NCI-H446 (cell line): Measurements from ENCODE around the gene SLC22A1.
A peak's percentile ranks its signal among the peaks of the same experiment; 100 is the strongest.
"Not testable (repeated sequence)": the region's sequence is repeated elsewhere in the genome, so short reads cannot be mapped to it uniquely, and the experiment has no call there.

Experiments used
- DNase-seq, 2 experiments: peaks; one replicate each; lab custom pipeline; 2025; lab: John Stamatoyannopoulos, UW

Gene SLC22A1

DNA sequence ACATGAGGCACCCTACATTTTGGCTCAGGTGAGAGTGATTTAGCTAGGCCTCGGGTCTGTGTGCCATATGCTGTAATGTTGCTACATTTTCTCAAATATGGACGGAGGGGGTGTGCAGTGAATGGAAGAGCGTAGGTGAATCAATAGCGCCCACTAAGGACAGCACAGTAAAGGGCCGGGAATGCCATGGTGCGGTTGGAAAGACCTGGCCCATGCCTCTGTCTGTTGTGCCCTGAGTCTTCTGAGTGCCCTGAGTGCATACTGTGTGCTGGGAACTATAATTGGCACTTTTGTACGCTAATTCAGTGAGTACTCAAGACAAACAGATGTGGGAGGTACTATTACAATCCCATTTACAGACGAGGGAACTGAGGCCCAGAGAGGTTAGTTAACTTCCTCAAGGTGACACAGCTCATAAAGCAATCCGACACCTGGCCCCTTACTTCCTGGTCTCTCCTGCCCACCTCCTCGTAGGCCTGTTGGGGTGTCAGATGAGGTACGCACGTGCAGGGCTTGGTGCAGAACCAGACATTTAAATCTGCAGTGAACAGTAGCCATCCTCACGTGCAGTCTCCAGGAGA lies 17.3 kb downstream of the SLC22A1 start:
- DNase-seq, result no peak

DNA sequence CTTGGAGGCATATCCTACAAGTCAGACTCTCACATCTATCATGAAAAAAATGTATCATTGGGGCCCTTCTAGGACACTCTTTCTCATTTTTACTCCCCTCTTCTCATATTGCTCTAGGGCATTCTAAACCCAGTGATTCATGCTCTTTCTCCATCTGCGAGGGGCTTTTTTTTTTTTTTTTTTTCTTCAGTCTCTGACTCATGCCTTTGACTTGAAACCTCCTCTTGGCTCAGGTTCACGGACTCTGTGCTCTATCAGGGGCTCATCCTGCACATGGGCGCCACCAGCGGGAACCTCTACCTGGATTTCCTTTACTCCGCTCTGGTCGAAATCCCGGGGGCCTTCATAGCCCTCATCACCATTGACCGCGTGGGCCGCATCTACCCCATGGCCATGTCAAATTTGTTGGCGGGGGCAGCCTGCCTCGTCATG lies 17.8 kb downstream of the SLC22A1 start:
- DNase-seq, result peak in 1 of 2 experiments; percentile 52

DNA sequence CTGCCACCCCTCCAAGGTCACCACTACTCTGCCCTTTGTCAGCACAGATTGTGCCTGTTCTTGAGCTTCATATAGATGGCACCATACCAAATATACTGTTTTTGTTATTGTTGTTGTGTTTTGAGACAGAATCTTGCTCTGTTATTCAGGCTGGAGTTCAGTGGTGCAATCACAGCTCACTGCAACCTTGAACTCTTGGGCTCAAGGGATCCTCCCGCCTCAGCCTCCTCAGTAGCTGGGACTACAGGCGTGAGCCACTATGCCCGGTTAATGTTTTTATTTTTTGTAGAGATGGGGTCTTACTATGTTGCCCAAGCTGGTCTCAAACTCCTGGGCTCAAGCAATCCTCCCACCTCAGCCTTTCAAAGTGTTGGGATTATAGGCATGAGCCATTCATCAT lies 18.9 kb downstream of the SLC22A1 start:
- not testable (repeated sequence) for DNase-seq

DNA sequence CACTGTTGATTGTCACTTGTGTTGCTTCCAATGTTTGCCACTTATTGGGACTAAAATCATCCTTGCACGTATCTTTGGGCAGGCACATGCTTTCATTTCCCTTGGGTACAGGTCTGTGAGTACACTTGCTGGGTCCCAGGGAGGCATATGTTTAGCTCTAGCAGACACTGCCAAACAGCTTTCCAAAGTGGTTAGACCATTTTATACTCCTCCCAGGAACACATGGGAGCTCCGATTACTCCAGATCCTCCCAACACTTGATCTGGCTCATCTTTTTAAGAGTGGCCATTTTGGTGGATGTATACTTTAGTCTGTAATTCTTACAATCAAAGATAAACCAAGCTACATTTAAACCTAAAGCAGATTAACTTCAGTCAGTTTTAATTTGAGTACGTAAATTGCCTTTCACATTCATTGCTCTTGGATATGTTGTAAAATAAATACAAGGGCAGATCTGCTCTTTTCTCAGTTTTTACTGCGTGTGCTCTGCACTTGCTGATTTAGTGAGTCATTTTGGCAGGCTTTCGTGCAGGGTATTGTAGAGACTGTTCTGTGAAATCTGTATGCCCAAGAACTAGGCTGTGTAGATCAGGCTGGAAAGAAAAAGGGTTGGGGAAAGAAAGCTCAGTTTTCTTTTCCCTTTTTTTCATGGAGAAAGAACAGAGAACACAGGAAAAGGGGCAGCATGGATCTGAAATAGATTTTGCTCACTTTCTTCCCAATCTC lies 19.5 kb downstream of the SLC22A1 start:
- peak in 1 of 2 experiments; percentile 29 for DNase-seq

DNA sequence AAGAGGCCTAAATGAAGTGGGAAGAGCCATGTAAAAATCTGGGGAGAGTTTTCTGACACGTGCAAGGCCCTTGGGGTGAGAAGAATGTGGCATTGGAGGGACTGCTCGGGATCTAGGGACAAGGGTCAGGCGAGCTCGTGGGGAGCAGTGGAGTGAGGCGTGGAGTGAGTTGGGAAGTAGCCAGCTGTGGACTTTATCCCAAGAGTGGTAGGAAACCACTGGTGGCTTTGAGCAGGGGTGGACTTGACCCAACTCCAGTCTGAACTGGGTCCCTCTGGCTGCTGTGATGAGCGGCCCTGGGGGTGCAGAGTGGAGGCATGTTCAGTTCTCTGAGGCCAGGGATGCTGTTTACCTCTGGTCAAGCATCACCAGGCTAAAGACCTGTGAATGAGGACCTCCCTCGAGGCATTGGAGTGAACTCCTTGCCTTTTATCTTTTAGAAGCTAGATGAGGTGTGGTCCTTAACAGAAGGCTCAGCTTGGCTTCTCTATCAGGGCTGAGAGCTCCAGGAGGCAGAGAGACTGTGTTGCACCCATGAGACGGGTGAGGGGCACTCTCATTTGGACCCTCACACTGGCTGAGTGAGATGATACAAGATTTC lies 20.6 kb downstream of the SLC22A1 start:
- no peak for DNase-seq

DNA sequence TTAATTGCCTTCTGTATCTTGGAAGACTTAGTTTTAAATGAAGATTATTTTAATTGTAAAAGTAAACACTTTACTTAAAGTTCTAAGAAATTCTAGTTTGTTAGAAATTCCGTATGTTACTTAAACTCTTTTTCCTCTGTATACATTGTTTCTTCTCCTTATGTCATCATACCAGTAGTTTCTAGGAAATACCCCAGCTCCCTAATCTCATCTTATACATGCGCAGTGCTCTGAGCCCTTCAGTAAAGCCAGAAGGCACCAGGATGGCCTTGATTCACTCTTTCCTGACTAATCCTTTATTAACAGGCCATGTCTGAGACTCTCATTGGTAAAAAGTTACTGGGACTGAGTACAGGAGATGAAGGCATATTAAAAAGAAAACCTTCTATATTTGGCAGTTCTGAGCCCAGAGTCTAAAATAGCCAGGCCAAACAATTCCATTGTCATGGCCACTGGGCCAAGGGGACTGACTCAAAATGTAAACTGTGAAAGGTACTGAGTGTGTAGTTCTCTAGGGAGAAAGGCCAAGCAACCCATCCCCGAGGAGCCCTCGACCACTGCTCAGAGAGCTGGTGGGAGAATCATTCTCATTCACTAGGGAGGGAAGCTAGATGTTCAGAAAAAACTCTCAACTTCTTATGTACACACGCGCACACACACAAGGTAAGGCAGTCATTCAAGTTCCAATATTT lies 25.0 kb downstream of the SLC22A1 start:
- DNase-seq, result no peak

DNA sequence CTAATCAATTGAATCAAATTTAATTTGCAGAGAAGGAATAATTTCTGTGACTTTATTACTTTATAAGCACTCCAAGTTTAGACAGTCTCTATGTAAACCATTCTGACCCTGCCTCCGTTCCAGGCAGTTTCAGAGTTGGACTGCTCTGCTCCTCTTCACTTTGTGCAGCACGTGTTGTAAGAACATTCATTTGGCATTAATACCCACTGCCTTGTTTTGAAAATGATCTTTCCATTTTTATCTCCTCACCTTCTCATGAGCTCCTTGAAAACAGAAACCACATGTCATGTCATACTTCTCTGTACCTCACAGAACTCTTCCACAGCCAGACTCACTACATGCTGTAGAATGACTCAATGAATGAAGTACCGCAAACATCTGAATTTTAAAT lies 25.5 kb downstream of the SLC22A1 start:
- no peak for DNase-seq

DNA sequence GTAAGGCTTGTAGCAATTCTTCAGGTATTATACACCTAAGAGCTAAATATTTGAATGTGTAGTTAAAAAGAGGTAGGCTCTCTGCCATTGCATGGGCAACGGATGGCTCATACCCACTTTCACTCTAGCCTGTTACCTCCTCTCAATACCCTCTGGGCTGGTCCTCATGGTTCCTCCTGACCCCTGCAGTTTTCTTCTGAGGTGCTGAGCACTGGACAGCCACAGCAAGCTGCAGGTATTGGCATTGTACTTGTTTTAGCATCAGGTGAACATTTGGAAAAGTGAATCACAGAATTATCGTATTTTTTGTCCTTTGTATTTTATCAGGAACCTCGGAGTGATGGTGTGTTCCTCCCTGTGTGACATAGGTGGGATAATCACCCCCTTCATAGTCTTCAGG lies 32.9 kb downstream of the SLC22A1 start:
- no peak for DNase-seq

DNA sequence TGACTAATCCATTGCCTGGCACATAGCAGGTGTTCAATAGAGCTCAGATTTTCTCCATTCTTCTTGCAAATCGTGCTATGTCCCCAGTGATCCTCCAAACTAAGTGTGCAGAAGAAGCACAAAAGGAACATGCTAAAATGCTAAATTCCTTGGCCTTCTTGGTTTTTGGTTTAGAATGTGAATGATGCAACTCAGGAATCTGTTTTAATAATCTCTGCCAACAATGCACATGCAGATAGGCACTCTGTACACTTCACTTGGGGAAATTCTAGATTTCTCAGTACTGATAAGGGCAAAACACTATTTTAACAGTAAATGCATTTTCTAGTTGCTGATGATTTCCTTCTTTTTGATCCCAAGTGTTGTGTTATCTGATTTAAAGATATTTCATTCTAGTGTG lies 35.2 kb downstream of the SLC22A1 start:
- DNase-seq, result no peak

DNA sequence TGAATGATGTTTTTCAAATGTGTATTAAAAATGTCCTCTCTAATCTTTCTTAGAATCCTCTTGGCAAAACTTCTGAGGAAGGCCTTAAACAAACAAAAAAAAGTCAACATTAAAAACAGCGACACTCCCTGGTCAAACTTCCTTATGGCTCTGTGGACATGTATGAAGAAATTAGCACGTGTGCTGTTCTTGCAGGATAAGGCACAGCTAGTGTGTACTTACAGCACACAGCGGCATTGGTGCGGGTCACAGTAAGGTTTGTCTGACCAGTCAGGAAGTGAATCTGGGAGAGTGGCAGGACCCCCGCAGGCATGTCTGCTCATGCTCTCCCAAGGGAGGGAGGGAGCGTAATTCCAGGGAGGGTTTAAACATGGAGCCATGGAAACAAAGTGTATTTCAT lies 38.8 kb downstream of the SLC22A1 start:
- no peak for DNase-seq

DNA sequence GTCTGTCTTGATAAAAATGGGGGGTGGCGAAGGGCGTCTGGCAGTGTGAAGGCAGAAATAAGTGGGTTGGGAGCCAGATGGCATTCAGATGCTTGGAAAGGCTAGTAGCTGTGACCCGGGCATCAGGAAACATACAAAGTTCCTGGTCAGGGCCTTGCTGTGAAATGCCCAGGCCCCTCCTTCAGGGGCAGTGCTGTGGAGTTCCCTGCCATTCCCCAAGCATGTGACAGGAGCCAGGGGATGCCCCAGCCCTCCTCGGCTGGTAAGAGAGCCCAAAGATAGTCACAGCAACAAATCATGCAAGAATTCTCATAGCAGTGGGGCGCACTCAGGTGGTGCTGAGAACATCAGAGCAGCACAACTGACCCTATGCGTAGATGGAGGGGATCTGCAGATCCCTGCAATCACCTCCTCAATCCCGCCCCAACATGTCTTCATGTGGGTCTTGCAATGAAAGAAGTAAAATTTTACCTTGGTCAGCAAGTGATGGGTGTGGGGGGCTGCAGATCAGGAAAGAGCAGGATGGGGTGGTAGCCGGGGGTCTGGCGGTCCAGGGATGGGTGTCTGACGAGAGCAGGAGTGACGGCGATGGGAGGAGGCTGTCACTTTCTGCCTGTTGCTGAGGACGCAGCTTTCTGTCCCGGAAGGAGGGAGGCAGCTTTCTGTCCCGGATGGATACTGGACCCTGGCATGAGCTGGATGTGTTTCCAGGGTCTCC lies 39.5 kb downstream of the SLC22A1 start:
- no peak for DNase-seq

DNA sequence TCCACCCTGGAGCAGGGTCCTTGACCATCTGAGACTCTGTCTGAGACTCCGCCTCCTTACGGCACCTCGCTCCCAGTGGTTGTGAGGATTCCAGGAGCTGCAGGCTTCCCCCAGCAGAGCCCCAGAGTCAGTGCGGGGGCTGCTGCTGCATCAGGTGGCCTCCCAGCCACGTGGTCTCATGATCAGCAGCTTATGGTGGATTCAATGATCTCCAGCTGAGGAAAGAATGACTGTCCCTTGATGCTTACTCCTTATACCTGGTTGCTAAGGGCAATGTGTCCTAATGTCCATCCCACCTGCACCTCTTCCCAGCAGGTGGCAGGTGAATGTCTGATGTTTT lies 40.0 kb downstream of the SLC22A1 start:
- DNase-seq, result no peak

DNA sequence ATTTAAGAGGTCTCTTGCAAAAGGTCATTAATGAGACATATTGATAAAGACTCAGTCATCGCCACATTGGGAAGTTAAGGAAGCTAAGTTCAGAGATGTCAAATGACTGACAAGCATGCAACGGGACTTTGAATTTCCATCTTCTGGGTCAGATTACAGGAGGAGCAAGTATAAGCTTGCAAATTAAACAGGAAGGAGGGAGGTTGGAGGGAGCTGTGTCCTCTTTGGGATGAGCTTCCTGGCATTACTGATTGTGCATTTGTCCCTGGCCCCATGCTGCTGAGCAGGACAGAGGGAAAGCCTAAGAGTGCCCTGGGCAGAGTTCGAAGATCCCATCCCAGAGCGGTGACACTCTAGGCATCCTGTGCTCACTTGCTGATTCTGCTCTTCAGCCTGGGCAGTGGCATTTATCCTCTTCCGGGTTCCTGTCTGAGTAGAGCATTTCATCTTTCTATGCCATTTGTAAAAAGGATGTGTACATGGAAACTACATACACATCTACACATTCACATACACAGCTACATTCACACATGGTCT lies 40.5 kb downstream of the SLC22A1 start:
- DNase-seq, result no peak

DNA sequence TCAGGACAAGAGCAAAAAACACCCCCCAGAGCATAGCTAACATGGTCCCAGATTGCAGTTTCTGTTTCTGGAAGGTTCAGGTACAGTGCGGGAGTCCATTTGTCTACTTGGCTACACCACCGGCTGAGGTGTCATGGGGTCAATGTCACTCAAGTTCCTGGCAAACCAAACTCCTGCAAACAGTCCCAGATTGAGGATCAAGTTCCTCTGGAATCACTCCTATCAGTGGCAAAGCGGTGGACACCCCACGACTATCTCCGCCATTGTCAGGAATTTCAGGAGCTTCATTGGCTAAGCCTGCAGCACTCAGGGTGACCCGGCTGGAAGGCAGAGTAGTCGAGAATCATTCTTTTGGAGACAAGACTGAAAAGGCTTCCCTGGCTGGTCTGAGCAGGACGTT lies 41.8 kb downstream of the SLC22A1 start:
- no peak for DNase-seq

DNA sequence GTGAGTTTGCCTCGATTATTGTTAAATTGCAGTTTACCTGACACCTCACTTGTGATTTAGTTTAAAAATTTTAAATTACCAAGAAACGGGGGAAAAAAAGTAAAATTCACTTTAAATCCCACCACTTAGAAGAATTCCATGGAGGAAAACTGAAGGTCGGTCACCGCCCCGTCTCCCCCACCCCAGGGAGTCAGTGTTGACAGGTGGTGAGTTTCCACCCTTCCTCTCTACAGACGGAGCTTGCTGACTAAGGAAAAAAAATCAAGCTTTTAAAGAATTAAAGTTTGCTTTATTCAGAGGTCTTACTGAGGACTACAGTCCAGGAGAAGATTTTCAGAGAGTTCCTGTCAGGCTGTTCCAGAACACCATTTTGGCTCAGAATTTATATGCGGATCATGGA lies 42.3 kb downstream of the SLC22A1 start:
- DNase-seq, result no peak

DNA sequence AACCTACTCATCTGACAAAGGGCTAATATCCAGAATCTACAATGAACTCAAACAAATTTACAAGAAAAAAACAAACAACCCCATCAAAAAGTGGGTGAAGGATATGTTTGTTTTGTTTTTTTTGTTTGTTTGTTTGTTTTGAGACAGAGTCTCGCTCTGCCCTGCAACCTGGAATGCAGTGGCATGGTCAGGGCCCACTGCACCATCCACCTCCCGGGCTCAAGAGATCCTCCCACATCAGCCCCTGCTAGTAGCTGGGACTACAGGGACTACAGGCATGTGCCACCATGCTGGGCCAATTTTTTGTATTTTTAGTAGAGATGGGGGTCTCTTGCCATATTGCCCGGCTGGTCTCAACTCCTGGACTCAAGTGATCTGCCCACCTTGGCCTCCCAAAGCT lies 44.3 kb downstream of the SLC22A1 start:
- not testable (repeated sequence) for DNase-seq

DNA sequence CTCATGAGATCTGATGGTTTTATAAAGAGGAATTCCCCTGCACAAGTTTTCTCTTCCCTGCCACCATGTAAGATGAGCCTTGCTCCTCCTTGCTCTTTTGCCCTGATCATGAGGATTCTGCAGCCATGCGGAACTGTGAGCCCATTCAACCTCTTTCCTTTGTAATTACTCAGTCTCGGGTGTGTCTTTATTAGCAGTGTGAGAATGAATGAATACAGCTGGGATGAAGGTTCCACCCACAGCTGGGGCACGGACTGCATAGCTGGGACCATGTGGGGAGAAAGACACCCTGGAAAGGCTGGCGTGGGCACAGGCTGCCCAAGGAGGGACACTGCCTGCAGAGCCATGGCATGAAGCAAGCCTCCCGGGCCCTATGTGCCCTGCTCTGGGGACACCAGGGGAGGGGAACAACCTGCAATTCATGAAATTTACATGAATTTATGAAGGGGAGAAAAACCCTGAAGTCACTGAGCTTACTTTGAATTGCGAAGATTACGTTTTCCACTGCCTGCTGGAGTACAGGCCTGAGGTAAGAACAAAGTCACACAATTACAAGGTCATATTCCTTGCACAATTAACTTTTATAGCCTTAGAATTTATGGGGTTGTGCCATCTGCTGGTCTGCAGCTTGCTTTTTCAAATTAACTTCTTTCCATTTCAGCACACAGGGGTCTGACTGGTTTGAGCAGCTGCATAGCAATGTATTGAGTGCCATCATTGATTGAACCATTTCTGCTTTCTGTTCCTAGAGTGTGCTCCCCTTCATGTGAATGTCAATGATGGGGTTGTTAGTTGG lies 46.2 kb downstream of the SLC22A1 start:
- no peak for DNase-seq

DNA sequence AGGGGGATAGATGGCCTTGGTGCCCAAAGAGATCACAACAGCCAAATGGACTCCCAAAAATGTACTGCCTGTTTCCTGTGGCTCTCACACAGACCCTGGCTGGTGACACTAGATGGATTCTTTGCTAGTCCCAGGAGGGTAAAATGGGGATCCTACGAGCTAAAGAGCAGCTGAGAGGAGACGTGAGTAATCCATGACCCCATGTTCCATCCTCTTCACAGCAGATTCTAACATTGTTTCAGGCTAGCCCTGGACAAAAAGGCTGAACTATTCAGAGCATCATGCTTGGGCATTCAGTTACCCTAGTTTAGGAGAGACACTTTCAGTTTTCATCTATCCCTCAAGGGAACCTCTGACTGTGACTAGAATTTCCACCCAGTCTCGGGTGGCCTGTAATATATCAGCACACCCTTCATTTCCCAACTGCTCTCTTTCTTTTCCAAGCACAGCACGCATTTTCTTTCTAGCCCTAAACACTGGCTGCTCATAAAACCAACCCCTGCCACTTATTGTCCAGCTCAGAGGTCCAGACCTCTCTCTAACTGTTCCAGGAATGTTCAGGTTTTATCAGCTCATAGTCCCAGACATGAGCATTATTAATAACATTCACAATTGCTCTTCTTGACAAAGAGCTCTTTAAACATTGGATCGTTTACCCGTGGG lies 48.5 kb downstream of the SLC22A1 start:
- DNase-seq, result no peak

DNA sequence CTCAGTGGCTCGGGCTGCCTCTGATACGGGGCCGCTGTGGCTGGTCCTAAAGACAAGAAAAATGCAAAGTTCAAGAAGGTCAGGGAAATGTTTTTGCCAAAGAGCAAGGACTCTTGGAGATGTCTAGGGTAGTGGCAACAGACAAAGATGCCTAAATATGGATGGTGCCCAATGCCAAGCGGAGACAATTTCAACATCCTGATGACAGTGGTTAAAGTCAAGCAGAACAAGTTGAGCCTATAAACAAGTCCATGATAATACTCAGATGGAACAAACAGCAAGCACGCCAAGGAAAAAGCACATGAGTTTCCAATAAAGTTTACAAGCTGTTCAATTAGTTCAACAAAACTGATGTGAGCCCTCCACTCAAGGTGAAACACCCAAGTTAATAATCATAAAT lies 51.1 kb downstream of the SLC22A1 start:
- no peak for DNase-seq

DNA sequence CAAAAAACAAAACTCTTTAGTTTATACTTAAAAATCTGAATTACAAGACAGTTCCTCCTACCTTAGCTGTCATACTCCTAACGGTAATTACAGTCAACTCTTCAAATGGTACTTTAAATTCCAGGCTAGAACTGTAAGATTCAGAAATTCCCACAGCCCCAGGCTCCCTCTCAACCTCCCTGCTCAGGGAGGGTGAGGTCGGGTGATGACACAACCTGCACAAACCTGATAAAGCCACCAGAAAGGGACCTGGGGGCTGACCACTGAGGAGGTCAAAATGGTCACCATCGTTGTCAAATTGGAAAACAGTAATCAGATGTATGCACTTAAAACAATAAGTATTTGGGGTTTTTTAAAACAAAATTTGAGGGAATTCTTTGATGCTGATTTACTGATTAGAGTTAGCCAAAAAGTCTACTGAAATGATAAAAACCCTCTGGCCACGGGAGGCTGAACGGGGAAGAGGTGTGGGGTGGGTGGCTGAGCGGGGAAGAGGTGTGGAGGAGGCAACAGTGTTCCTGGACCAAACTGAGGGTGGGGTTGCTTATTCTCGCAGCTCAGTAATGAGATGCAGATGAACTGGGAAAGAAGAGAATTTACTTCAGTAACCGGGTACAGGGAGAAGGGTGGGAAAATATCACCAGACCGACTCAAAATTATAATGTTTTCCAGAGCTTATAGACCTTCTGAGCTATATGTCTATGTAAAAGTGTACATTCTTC lies 52.4 kb downstream of the SLC22A1 start:
- no peak for DNase-seq
